Gastrocnemius medialis (tissue), 4 donors: ENCODE results near the gene SETD1B. TPM values are rescaled to one million over a fixed set of nuclear protein-coding genes. Genes with fewer than 3 reads are reported as not detected.
A peak's percentile ranks its signal among the peaks of the same experiment; 100 is the strongest.

Source experiments
- ATAC-seq, 2 donors: fragments of 150-250 bp; one replicate each; pipeline ENCODE4 v1.9.1; 2016
- DNase-seq, 2 donors: peaks; one replicate each; pipeline ENCODE4 v3.0.0-alpha.2; 2019
- H3K27ac ChIP-seq, 4 donors: fragments of 200-600 bp; sonication (generic); 1 replicate in 1 of 4; 2 replicates in 3 of 4; pipeline ENCODE4 v1.5.1; 2016 to 2018; ENCODE audit warnings: mild to moderate bottlenecking in 2 of 4, moderate library complexity in 1 of 4
- H3K27me3 ChIP-seq, 3 donors: fragments of 200-600 bp; sonication (generic) in 2 of 3; 1 replicate in 1 of 3; 2 replicates in 2 of 3; pipeline versions ENCODE4 v1.5.1 to v1.6.0; 2016 to 2019; ENCODE audit warnings: mild to moderate bottlenecking in 1 of 3, moderate library complexity in 1 of 3
- H3K36me3 ChIP-seq, 2 donors: fragments of 200-600 bp; sonication (generic) in 1 of 2; one replicate each; pipeline ENCODE4 v1.5.1; 2017 to 2018
- H3K4me1 ChIP-seq, 2 donors: fragments of 200-600 bp; sonication (generic) in 1 of 2; one replicate each; pipeline ENCODE4 v1.5.1; 2016 to 2017; ENCODE audit warnings: mild to moderate bottlenecking in 2 of 2
- H3K4me3 ChIP-seq, 4 donors: fragments of 200-600 bp; sonication (generic) in 3 of 4; 1 replicate in 1 of 4; 2 replicates in 3 of 4; pipeline ENCODE4 v1.5.1; 2016 to 2019; ENCODE audit warnings: mild to moderate bottlenecking in 2 of 4
- H3K9me3 ChIP-seq, 3 donors: fragments of 200-600 bp; sonication (generic) in 2 of 3; 1 replicate in 1 of 3; 2 replicates in 2 of 3; pipeline ENCODE4 v1.5.1; 2016 to 2019
- POLR2A ChIP-seq, 2 donors: fragments of 450-650 bp; IDR thresholded peaks; one replicate each; pipeline ENCODE4 v1.6.1; 2017; ENCODE audit warnings: antibody characterized with exemption in 2 of 2, mild to moderate bottlenecking in 2 of 2, moderate library complexity in 2 of 2
- in situ Hi-C, 4 donors: fragments of 200-750 bp; cut with MboI; loops; one replicate each; pipeline versions ENCODE4 v1.15.0 to v1.8.0; 2017; ENCODE audit warnings: low sequenced_read_pairs in 4 of 4
- intact Hi-C: fragments of 100-400 bp; cut with DNase I; formaldehyde crosslinking; loops from one replicate; pipeline ENCODE4 v1.15.1; 2023; ENCODE audit warnings: low total_unique reads
- total RNA-seq, 4 donors: library from RNA; depleted of rRNA; stranded (reverse); fragments of >200 nt; gene quantifications; one replicate each; pipeline versions ENCODE4 v1.1.0 to v1.2.3, GENCODE V29; 2016
- TF ChIP-seq, protein P1 (sequence below), 5 experiments: fragments of 450-650 bp in 3 of 5; fragments of 200-600 bp in 2 of 5; sonication (generic) in 2 of 5; IDR thresholded peaks in 4 of 5; conservative IDR thresholded peaks in 1 of 5; 1 replicate in 4 of 5; 2 replicates in 1 of 5; pipeline ENCODE4 v1.5.1; 2016 to 2019; ENCODE audit warnings: antibody characterized with exemption in 5 of 5, mild to moderate bottlenecking in 3 of 5, moderate library complexity in 3 of 5

The SETD1B gene
- total RNA-seq, 4 donors from 2014 or later = 2.2 to 9.3 (median 6.2) TPM

DNA sequence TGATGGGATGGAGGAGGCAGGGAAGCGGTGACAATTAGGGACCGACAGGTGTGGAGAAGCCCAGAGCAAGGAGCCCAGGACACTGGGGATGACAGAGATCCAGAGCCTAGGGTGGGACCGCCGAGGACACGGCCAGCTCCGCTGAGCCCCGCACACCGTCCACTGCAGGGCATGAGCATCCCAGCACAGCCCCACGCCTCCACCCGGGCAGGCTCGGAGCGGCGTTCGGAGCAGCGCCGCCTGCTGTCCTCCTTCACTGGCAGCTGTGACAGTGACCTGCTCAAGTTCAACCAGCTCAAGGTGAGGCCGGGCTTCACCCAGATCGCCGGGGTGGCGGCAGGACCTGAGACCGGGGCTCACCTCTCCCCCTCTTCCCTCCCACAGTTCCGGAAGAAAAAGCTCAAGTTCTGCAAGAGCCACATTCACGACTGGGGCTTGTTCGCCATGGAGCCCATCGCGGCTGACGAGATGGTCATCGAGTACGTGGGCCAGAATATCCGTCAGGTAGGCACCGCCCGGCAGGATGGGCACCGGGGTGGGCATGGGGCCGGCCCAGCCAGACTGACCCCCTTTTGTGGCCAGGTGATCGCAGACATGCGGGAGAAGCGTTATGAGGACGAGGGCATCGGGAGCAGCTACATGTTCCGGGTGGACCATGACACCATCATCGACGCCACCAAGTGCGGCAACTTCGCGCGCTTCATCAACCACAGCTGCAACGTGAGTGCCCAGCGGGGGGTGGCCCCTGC, 23.7 kb downstream of the SETD1B start:
- no peak overlapping the region for H3K4me3 ChIP-seq
- no peak for TF ChIP-seq POLR2A (IDR thresholded peaks at IDR 0.05)
- TF ChIP-seq, protein P1, sequence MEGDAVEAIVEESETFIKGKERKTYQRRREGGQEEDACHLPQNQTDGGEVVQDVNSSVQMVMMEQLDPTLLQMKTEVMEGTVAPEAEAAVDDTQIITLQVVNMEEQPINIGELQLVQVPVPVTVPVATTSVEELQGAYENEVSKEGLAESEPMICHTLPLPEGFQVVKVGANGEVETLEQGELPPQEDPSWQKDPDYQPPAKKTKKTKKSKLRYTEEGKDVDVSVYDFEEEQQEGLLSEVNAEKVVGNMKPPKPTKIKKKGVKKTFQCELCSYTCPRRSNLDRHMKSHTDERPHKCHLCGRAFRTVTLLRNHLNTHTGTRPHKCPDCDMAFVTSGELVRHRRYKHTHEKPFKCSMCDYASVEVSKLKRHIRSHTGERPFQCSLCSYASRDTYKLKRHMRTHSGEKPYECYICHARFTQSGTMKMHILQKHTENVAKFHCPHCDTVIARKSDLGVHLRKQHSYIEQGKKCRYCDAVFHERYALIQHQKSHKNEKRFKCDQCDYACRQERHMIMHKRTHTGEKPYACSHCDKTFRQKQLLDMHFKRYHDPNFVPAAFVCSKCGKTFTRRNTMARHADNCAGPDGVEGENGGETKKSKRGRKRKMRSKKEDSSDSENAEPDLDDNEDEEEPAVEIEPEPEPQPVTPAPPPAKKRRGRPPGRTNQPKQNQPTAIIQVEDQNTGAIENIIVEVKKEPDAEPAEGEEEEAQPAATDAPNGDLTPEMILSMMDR (IDR thresholded peaks at IDR 0.05 in 4 of 5, conservative IDR thresholded peaks at IDR 0.05 in 1 of 5) = no peak
- no peak overlapping the region for H3K27ac ChIP-seq
- intact Hi-C loops (no loop called here), in situ Hi-C loops (no loop called here)
- ATAC-seq = no peak
- H3K4me1 ChIP-seq = no peaks in the 10 kb centered on the region
- peaks cover 0 to 75% of the 10 kb centered on the region in 2 donors for H3K36me3 ChIP-seq
- no peaks in the 10 kb centered on the region for H3K9me3 ChIP-seq
- no peaks in the 10 kb centered on the region for H3K27me3 ChIP-seq
- DNase-seq = no peak

- no peak for ATAC-seq
- intact Hi-C loops = no loop called here
- Histone ChIP-seq H3K4me1 (no peaks in the 10 kb centered on the region), H3K36me3 (peaks cover 0 to 71% of the 10 kb centered on the region in 2 donors), H3K9me3 (no peaks in the 10 kb centered on the region), H3K4me3 (no peak overlapping the region), H3K27ac (no peak overlapping the region), H3K27me3 (no peaks in the 10 kb centered on the region)
- no peak for TF ChIP-seq POLR2A (IDR thresholded peaks at IDR 0.05)
- TF ChIP-seq, protein P1 (IDR thresholded peaks at IDR 0.05 in 4 of 5, conservative IDR thresholded peaks at IDR 0.05 in 1 of 5) = no peak
- in situ Hi-C loops = no loop called here
- DNase-seq = no peak
Observed at GRCh38 chr12:121828306-121828705, 24.5 kb downstream of the SETD1B start.

GRCh38 chr12:121828826-121829225, 25.0 kb downstream of the SETD1B start:
- intact Hi-C loops = no loop called here
- Histone ChIP-seq H3K4me1 (no peaks in the 10 kb centered on the region), H3K36me3 (peaks cover 0 to 66% of the 10 kb centered on the region in 2 donors), H3K27ac (peak overlapping the region in 2 of 4 donors; percentile 13 to 24), H3K27me3 (no peaks in the 10 kb centered on the region), H3K9me3 (no peaks in the 10 kb centered on the region), H3K4me3 (no peak overlapping the region)
- TF ChIP-seq POLR2A (IDR thresholded peaks at IDR 0.05) = no peak
- TF ChIP-seq, protein P1 (IDR thresholded peaks at IDR 0.05 in 4 of 5, conservative IDR thresholded peaks at IDR 0.05 in 1 of 5) = no peak
- in situ Hi-C loops = no loop called here
- ATAC-seq (no peak), DNase-seq (no peak)

DNA sequence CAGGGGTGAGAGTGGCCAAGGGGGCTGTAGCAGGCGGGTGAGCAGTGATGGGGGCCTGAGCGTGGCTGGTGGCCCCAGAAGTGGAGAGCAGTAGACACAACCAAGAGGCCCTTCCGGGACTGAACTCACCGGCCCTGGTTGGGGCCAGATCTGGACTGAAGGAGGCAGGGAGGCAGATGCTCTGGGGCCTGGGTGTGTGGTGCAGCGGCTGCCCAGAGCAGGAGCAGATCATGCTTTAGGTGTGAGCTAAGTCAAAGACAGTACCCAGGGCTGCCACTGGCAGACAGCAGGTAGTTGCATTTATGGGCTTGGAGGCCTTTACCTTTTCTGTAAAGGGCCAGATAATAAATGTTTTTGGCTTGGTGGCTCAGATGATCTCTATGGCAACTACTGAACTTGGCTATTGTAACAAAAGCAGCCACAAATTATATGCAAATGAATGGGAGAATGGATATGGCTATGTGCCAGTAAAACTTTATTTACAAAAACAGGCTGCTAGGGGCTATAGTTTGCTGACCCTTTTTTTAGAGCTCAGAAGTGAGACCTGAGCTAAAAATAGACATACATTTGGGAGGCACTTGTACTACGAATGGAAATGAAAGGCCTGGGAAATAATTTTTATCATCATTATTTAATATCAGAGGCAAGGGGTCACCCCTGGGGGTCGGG, 25.6 kb downstream of the SETD1B start:
- ATAC-seq = no peak
- Histone ChIP-seq H3K27ac (peak overlapping the region in 2 of 4 donors; percentile 13 to 24), H3K9me3 (no peaks in the 10 kb centered on the region), H3K4me3 (no peak overlapping the region), H3K4me1 (no peaks in the 10 kb centered on the region), H3K36me3 (peaks cover 0 to 62% of the 10 kb centered on the region in 2 donors), H3K27me3 (no peaks in the 10 kb centered on the region)
- intact Hi-C loops (no loop called here), in situ Hi-C loops (no loop called here)
- DNase-seq = no peak
- no peak for TF ChIP-seq POLR2A (IDR thresholded peaks at IDR 0.05)
- TF ChIP-seq, protein P1 (IDR thresholded peaks at IDR 0.05 in 4 of 5, conservative IDR thresholded peaks at IDR 0.05 in 1 of 5) = no peak
